A673 (cell line): Measurements from ENCODE around the gene BHLHA15. TPM values are rescaled to one million over a fixed set of nuclear protein-coding genes. Genes with fewer than 3 reads are reported as not detected.

ENCODE experiments used
- BruUV-seq: library from RNA; stranded (reverse); fragments of 400-500 nt; replicated peaks from 2 replicates; lab custom pipeline; 2021; lab: Mats Ljungman, UMichigan
- CTCF ChIA-PET: fragments of 300-600 bp; sonication (Branson Sonifier 250); formaldehyde crosslinking; loops from one replicate; lab custom pipeline; 2022; ENCODE audit warnings: antibody characterized with exemption; lab: Charles Lee
- POLR2A ChIA-PET: fragments of 300-600 bp; sonication (Branson Sonifier 250); formaldehyde crosslinking; loops from one replicate; lab custom pipeline; 2022; ENCODE audit warnings: antibody characterized with exemption; ENCODE audit not compliant: low non-redundant PET; lab: Charles Lee
- DNase-seq: peaks from one replicate; pipeline ENCODE4 v3.0.0-alpha.2; 2015; ENCODE audit warnings: low spot score
- H3K27ac ChIP-seq: fragments of 200-600 bp; sonication (generic); 2 replicates; pipeline ENCODE4 v1.5.1; 2016; ENCODE audit warnings: mixed run types, low read depth, mild to moderate bottlenecking, mixed read lengths, antibody characterized with exemption, low read length; ENCODE audit not compliant: poor library complexity, severe bottlenecking
- H3K27me3 ChIP-seq: fragments of 200-600 bp; sonication (generic); replicated peaks from 2 replicates; pipeline ENCODE4 v1.6.1; 2017; ENCODE audit warnings: mixed run types, low read depth, mild to moderate bottlenecking, mixed read lengths, antibody characterized with exemption, low read length; ENCODE audit not compliant: insufficient read depth, poor library complexity
- H3K36me3 ChIP-seq: fragments of 200-600 bp; sonication (generic); 2 replicates; pipeline ENCODE4 v1.6.1; 2016; ENCODE audit warnings: mixed run types, mild to moderate bottlenecking, mixed read lengths, antibody characterized with exemption, low read length; ENCODE audit not compliant: insufficient read depth, poor library complexity, severe bottlenecking
- H3K4me1 ChIP-seq: fragments of 200-600 bp; sonication (generic); 2 replicates; pipeline ENCODE4 v1.6.1; 2017; ENCODE audit warnings: mixed run types, mild to moderate bottlenecking, mixed read lengths, antibody characterized with exemption, low read length; ENCODE audit not compliant: insufficient read depth, poor library complexity, severe bottlenecking
- H3K4me3 ChIP-seq: fragments of 200-600 bp; sonication (generic); 2 replicates; pipeline ENCODE4 v1.5.1; 2016; ENCODE audit warnings: low read depth, mixed run types, mild to moderate bottlenecking, mixed read lengths, low read length; ENCODE audit not compliant: poor library complexity, severe bottlenecking
- H3K9me3 ChIP-seq: fragments of 200-600 bp; sonication (generic); 2 replicates; pipeline ENCODE4 v1.6.1; 2016; ENCODE audit warnings: mixed run types, low read depth, mild to moderate bottlenecking, mixed read lengths, antibody characterized with exemption, low read length; ENCODE audit not compliant: poor library complexity, severe bottlenecking
- CTCF ChIP-seq: fragments of 300-800, 200-600 bp; sonication (generic); conservative IDR thresholded peaks from 2 replicates; pipeline ENCODE4 v1.5.1; 2017; ENCODE audit warnings: low read depth, mild to moderate bottlenecking, antibody characterized with exemption, low read length, moderate library complexity, mixed read lengths
- EZH2 ChIP-seq: fragments of 200-600 bp; sonication (generic); IDR thresholded peaks from 2 replicates; pipeline ENCODE4 v1.6.1; 2017; ENCODE audit warnings: borderline replicate concordance, low read depth, mild to moderate bottlenecking, mixed read lengths, antibody characterized with exemption, low read length; ENCODE audit not compliant: poor library complexity, severe bottlenecking
- intact Hi-C: fragments of 100-400 bp; cut with micrococcal nuclease; formaldehyde crosslinking; loops from one replicate; pipeline ENCODE4 v1.10.0; 2022; ENCODE audit not compliant: unreplicated experiment
- total RNA-seq: library from RNA; stranded (reverse); gene quantifications from 2 replicates; pipeline ENCODE4 v1.2.3, GENCODE V29; 2021

Gene BHLHA15
- total RNA-seq, 1 experiment from 2014 or later, result 0.64 TPM

- Histone ChIP-seq H3K36me3 (no peaks in the 10 kb centered on the region), H3K27ac (no peak overlapping the region), H3K4me3 (no peak overlapping the region), H3K27me3 (no peaks in the 10 kb centered on the region), H3K4me1 (no peaks in the 10 kb centered on the region), H3K9me3 (no peaks in the 10 kb centered on the region)
- no peak for DNase-seq
- CTCF ChIA-PET, result interaction anchor here (0.6 kb wide), 1 partner anchor 58 kb away, joined by 6 read pairs; no protein-coding TSS in a partner anchor
- POLR2A ChIA-PET, result no interaction called here
- intact Hi-C loops, result no loop called here
- no peak for TF ChIP-seq CTCF
- no peak for TF ChIP-seq EZH2
- BruUV-seq, result no TSS peak
Observed at GRCh38 chr7:98163704-98164494, 47.3 kb upstream of the BHLHA15 start.

GRCh38 chr7:98165827-98166667 is 45.2 kb upstream of the BHLHA15 start:
- Histone ChIP-seq H3K27me3 (no peaks in the 10 kb centered on the region), H3K36me3 (no peaks in the 10 kb centered on the region), H3K27ac (no peak overlapping the region), H3K4me1 (no peaks in the 10 kb centered on the region), H3K4me3 (no peak overlapping the region), H3K9me3 (no peaks in the 10 kb centered on the region)
- TF ChIP-seq EZH2 (no peak), CTCF (peak; percentile 74)
- intact Hi-C loops, result no loop called here
- DNase-seq, result peak; percentile 19
- BruUV-seq, result no TSS peak
- CTCF ChIA-PET, result interaction anchor here (0.6 to 4.3 kb wide), 2 partner anchors 8 to 143 kb away, joined by 3 to 86 read pairs; no protein-coding TSS in a partner anchor
- POLR2A ChIA-PET, result no interaction called here

GRCh38 chr7:98166668-98166970 is 44.6 kb upstream of the BHLHA15 start:
- intact Hi-C loops, result no loop called here
- POLR2A ChIA-PET, result interaction anchor here (0.7 kb wide), 1 partner anchor 145 kb away, joined by 3 read pairs; no protein-coding TSS in a partner anchor
- no peaks in the 10 kb centered on the region for H3K36me3 ChIP-seq
- no peak overlapping the region for H3K27ac ChIP-seq
- no peaks in the 10 kb centered on the region for H3K9me3 ChIP-seq
- H3K4me1 ChIP-seq, result no peaks in the 10 kb centered on the region
- TF ChIP-seq CTCF (no peak), EZH2 (no peak)
- no peak for DNase-seq
- H3K4me3 ChIP-seq, result no peak overlapping the region
- H3K27me3 ChIP-seq, result no peaks in the 10 kb centered on the region
- CTCF ChIA-PET, result interaction anchor here (0.6 to 4.3 kb wide), 2 partner anchors 8 to 144 kb away, joined by 3 to 86 read pairs; no protein-coding TSS in a partner anchor
- no TSS peak for BruUV-seq
